K562 treated with DMSO at 1 percent for 4 hours (cell line): ENCODE data around the gene TMEM30B. TPM values are rescaled to one million over a fixed set of nuclear protein-coding genes. Genes with fewer than 3 reads are reported as not detected.

Source experiments
- total RNA-seq: library from RNA; unstranded; fragments of 300-600 nt; gene quantifications from 2 replicates; pipeline ENCODE4 v1.2.3, GENCODE V29; 2022; ENCODE audit not compliant: insufficient read depth

TMEM30B gene
- not detected in 2 replicates for total RNA-seq

GRCh38 chr14:61281186-61281947, at the start of gene TMEM30B:
Gene TMEM30B, minus strand, starts transcription at chr14:61281338. Its CDS starts 191 bp downstream, at chr14:61281147.

GRCh38 chr14:61321385-61322010, 40.4 kb upstream of the TMEM30B start, which contains the start of gene PRKCH:
Gene PRKCH, plus strand, starts transcription at chr14:61321579. Its CDS starts 523 bp downstream, at chr14:61322102.

Other genes with a start within 250 kb of the TMEM30B start
- 1.4 and 5.4 TPM in 2 replicates for gene PRKCH, start 40.2 kb upstream of the TMEM30B start, total RNA-seq